RWPE2 (cell line): ENCODE results near the gene NEK7.
A peak's percentile ranks its signal among the peaks of the same experiment; 100 is the strongest.
"Not testable (repeated sequence)": the region's sequence is repeated elsewhere in the genome, so short reads cannot be mapped to it uniquely, and the experiment has no call there.

Experiments used
- ATAC-seq: fragments of 200-7000 bp; cut with Tn5 transposase; 3 replicates; pipeline ENCODE4 v1.9.1; 2021; ENCODE audit warnings: low read depth
- DNase-seq: peaks from one replicate; pipeline ENCODE4 v3.0.0-alpha.2; 2020; ENCODE audit warnings: low spot score
- H3K27ac ChIP-seq: fragments of 450-650 bp; 2 replicates; pipeline ENCODE4 v1.5.1; 2017; ENCODE audit warnings: mild to moderate bottlenecking; ENCODE audit not compliant: poor library complexity, severe bottlenecking
- H3K27me3 ChIP-seq: fragments of 250-450 bp; sonication (Bioruptor Pico); 2 replicates; pipeline ENCODE4 v1.5.1; 2021; ENCODE audit warnings: mild to moderate bottlenecking, moderate library complexity; ENCODE audit not compliant: insufficient read depth, poor library complexity, severe bottlenecking
- H3K36me3 ChIP-seq: fragments of 250-450 bp; sonication (Bioruptor Pico); 2 replicates; pipeline ENCODE4 v1.5.1; 2020; ENCODE audit warnings: low read depth, mild to moderate bottlenecking, moderate library complexity
- H3K4me1 ChIP-seq: fragments of 250-450 bp; sonication (Bioruptor Pico); 2 replicates; pipeline ENCODE4 v1.5.1; 2021; ENCODE audit warnings: mild to moderate bottlenecking, moderate library complexity; ENCODE audit not compliant: insufficient read depth, poor library complexity, severe bottlenecking
- H3K4me3 ChIP-seq: fragments of 250-450 bp; sonication (Bioruptor Pico); 2 replicates; pipeline ENCODE4 v1.5.1; 2021; ENCODE audit warnings: mild to moderate bottlenecking, moderate library complexity; ENCODE audit not compliant: severe bottlenecking
- H3K9me3 ChIP-seq: fragments of 250-450 bp; sonication (Bioruptor Pico); 2 replicates; pipeline ENCODE4 v1.5.1; 2021; ENCODE audit warnings: mild to moderate bottlenecking, moderate library complexity; ENCODE audit not compliant: severe bottlenecking
- TF ChIP-seq, protein P1 (sequence below): fragments of 450-650 bp; IDR thresholded peaks from one replicate; pipeline ENCODE4 v1.5.1; 2017; ENCODE audit warnings: mild to moderate bottlenecking, moderate library complexity; ENCODE audit not compliant: poor library complexity, severe bottlenecking

NEK7 gene

DNA sequence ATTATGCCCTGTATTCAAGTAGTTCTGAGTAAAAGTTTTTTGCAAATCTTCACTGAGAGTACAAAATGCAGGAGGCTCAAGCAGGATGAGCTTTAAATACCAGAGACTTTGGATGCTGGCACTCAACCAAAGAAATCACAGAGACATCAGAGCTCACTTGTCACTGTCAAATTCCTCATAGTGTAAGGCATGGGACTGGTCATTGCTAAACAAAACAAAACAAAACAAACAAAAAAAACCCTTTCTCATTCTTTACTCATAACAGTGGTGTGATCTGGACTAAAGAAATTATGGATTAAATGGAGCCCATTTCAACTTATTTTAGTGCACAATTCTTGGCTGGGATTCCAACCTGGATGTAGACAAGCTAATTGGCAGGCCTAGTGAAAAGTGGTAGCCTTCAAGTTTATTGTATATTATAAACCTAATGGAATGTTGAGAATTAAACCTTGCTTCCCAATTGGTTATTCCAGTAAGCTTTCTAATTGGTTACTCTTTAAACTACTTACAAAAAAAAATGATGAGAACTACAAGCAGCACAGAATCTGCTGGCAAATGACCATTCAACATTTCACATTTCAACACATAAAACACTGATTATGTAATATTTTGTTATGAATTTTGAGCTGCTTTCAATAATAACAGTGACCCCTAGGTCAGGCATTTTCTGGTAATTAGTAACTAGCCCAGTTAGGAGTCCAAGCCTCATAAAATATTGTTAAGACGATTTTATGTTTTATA lies 30.6 kb upstream of the NEK7 start:
- Histone ChIP-seq H3K4me1 (peaks cover 25% of the 10 kb centered on the region), H3K4me3 (no peak overlapping the region), H3K27ac (peak overlapping the region; percentile 47), H3K9me3 (no peaks in the 10 kb centered on the region), H3K27me3 (no peaks in the 10 kb centered on the region), H3K36me3 (no peaks in the 10 kb centered on the region)
- DNase-seq (no peak), ATAC-seq (peak; percentile 41)
- TF ChIP-seq, protein P1, sequence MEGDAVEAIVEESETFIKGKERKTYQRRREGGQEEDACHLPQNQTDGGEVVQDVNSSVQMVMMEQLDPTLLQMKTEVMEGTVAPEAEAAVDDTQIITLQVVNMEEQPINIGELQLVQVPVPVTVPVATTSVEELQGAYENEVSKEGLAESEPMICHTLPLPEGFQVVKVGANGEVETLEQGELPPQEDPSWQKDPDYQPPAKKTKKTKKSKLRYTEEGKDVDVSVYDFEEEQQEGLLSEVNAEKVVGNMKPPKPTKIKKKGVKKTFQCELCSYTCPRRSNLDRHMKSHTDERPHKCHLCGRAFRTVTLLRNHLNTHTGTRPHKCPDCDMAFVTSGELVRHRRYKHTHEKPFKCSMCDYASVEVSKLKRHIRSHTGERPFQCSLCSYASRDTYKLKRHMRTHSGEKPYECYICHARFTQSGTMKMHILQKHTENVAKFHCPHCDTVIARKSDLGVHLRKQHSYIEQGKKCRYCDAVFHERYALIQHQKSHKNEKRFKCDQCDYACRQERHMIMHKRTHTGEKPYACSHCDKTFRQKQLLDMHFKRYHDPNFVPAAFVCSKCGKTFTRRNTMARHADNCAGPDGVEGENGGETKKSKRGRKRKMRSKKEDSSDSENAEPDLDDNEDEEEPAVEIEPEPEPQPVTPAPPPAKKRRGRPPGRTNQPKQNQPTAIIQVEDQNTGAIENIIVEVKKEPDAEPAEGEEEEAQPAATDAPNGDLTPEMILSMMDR: no peak

DNA sequence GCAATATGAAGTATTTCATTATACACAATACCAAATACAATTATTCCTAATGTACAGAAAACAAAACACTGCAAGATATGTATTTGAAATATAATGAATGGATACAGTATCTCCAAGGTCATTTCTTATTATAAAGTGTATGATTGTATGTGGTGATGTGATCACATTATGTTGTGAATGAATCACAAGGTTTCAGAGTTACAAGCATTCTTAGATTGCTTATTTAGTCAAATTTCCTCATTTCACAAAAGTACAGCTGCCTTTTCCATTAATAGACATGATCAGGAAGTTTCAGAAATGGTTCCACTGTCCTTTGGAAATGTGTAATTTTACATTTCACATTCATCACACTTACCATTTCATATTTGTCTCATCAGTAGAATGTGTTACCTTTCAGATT lies 28.3 kb upstream of the NEK7 start:
- H3K4me1 ChIP-seq: peaks cover 12% of the 10 kb centered on the region
- H3K36me3 ChIP-seq: no peaks in the 10 kb centered on the region
- DNase-seq (no peak), ATAC-seq (no peak)
- no peak overlapping the region for H3K27ac ChIP-seq
- TF ChIP-seq, protein P1: no peak
- no peaks in the 10 kb centered on the region for H3K9me3 ChIP-seq
- no peaks in the 10 kb centered on the region for H3K27me3 ChIP-seq
- H3K4me3 ChIP-seq: no peak overlapping the region

DNA sequence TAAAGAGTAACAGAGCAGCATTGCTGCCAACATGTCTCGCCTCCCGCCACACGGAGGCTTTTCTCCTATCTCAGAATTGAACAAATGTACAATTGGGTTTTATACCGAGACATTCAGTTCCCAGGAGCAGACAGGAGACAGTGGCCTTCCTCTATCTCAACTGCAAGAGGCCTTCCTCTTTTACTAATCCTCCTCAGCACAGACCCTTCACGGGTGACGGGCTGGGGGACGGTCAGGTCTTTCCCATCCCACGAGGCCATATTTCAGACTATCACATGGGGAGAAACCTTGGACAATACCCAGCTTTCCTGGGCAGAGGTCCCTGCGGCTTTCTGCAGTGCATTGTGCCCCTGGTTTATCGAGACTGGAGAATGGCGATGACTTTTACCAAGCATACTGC lies 26.7 kb upstream of the NEK7 start:
- not testable (repeated sequence) for DNase-seq, H3K9me3 ChIP-seq, H3K36me3 ChIP-seq, H3K27me3 ChIP-seq, ATAC-seq, H3K4me3 ChIP-seq, H3K27ac ChIP-seq
- peaks cover 12% of the 10 kb centered on the region for H3K4me1 ChIP-seq

DNA sequence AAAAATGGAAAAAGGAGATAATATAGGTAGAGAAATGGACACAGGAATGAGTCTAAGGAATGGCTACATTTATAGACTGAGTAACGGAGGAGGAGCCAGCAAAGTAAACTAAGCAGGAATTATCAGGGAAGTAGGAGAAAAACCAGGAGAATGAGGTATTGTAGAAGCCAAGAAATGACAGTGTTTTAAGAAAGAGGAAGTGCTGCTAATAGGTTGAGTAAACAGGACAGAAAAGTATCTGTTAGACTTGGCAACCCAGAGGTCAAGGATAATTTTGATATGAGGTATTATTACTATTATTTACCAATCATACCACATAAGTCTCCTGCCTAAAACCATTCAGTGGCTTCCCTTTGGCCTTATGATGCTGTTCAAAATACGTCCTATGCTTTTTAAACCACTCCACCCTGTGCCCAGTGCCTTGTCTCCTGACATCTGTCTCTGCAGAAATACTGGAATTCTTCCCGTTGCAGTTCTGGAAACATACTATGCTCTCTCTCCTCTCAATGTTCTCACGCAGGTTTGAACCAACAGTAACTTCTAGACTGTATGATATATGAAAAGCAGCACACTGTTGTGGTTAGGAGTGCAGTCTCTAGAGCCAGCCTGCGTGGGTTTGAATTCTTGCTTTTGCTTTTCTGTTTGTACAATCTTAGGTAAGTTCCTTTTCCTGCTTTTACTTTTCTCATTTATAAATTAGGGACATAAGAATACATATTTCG lies 24.6 kb upstream of the NEK7 start:
- TF ChIP-seq, protein P1: no peak
- DNase-seq (no peak), ATAC-seq (no peak)
- H3K36me3 ChIP-seq: no peaks in the 10 kb centered on the region
- no peak overlapping the region for H3K27ac ChIP-seq
- peaks cover 4% of the 10 kb centered on the region for H3K4me1 ChIP-seq
- no peak overlapping the region for H3K4me3 ChIP-seq
- no peaks in the 10 kb centered on the region for H3K9me3 ChIP-seq
- H3K27me3 ChIP-seq: no peaks in the 10 kb centered on the region

DNA sequence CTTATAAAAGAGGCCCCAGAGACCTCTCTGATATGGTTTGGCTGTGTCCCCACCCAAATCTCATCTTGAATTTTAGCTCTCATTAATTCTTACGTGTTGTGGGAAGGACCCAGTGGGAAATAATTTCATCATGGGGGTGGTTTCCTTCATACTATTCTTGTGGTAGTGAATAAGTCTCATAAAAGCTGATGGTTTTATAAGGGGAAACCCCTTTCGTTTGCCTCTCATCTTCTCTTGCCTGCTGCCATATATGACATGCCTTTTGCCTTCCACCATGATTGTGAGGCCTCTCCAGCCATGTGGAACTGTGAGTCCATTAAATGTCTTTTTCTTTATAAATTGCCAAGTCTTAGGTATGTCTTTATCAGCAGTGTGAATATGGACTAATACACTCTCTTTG lies 22.5 kb upstream of the NEK7 start:
- H3K4me1 ChIP-seq: no peaks in the 10 kb centered on the region
- no peak overlapping the region for H3K4me3 ChIP-seq
- no peaks in the 10 kb centered on the region for H3K27me3 ChIP-seq
- no peak overlapping the region for H3K27ac ChIP-seq
- TF ChIP-seq, protein P1: no peak
- DNase-seq (no peak), ATAC-seq (no peak)
- no peaks in the 10 kb centered on the region for H3K9me3 ChIP-seq
- no peaks in the 10 kb centered on the region for H3K36me3 ChIP-seq
